Measurements from ENCODE around the gene RPL6.

Gene RPL6

DNA sequence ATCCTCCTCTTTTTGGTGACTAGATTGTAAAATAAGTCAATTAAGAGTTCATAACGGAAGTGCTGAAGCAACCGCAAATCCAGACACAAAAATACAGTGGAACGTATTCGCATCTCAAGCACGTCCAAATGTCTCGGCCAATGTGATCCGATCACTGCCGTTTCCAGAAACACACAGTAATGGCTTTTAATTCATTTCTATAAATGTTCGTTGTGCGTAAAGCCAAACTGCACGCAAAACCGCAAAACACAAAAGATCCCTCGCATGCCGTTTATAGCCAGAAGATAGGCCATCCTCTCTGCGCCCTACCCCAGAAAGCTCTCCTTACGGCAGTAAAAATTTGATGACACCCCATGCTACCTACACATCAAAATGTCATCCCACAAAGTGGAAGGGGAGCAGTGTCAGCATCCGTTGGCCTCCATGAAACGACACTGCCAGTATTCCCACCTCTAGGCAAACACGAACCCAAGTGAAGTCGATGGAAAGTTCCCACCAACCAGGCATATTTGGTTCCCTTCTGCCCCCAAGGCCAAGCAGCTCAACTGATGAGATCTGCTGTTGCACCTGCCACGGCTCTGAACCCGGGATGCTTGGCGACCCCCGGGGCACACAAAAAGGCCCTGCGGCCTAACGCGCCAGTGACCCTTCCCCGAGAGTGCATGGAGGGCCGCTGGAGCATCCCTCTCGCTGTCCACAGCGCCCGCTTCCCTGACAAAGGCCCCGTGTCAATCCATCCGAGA is 28.6 kb downstream of the RPL6 start:
- in situ Hi-C loops (cut with MboI; ENCODE audit: low sequenced_read_pairs) = no loop called here

- in situ Hi-C loops (cut with MboI; ENCODE audit: low sequenced_read_pairs) = no loop called here
These were observed 34.3 kb downstream of the RPL6 start for GRCh38 chr12:112375105-112375504.

- in situ Hi-C loops (cut with MboI; ENCODE audit: low sequenced_read_pairs) = no loop called here
These were observed 35.2 kb downstream of the RPL6 start for GRCh38 chr12:112374166-112374740.

- in situ Hi-C loops (cut with MboI; ENCODE audit: low sequenced_read_pairs) = no loop called here
These were observed 38.4 kb downstream of the RPL6 start for GRCh38 chr12:112370868-112371510.

DNA sequence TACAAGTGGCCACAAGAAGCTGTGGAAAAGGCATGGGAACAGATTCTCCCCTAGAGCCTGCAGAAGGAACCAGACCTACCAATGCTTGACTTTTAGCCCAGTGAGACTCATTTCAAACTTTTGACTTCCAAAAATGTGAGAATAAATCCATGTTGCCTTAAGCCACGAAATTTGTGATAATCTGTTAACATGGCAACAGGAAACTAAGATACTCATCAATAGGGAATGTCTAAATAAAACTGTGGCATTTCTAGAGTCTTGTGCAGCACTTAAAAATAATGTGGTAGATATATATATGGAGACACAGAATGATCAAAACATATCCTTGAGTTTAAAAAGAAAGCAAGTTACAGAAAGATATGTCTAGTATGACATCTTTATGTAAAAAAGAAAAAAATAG is 39.2 kb downstream of the RPL6 start:
- in situ Hi-C loops (cut with MboI; ENCODE audit: low sequenced_read_pairs) = no loop called here

DNA sequence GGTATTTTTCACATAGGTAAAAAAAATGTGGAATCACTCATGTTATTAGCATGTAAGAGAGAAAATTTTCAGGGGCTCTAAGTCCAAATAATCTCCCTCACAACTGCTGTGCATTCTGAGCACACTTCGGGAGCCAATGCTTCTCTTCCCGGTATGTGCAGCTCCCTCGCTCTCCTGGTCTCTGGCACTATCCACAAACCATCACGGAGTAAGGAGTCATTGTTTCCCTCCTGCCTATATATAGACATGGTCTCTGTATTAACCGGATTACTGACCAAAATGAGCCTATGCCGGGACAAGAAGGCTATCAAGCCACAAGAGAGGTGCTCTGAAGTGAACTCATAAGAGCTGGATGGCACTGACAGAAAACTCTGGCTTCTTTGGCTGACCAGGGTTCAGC is 40.5 kb downstream of the RPL6 start:
- in situ Hi-C loops (cut with MboI; ENCODE audit: low sequenced_read_pairs) = no loop called here

DNA sequence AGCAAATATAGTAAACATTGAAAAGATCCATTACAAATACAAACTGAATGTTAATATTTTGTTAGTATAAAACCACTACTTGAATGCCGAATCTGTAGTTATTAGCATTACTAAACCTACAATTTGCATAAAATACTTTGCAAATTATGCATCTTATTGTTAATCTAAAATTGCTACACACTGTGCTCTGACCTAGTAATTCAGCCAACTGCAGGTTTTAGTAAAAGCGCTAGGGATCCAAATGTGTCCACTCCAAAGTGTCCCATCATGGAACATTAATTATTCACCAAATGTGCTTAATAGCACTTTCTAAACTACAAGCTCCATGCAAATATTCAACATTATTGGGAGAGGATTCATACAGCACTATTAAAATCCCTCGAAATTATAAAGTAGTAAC is 41.4 kb downstream of the RPL6 start:
- in situ Hi-C loops (cut with MboI; ENCODE audit: low sequenced_read_pairs) = no loop called here

DNA sequence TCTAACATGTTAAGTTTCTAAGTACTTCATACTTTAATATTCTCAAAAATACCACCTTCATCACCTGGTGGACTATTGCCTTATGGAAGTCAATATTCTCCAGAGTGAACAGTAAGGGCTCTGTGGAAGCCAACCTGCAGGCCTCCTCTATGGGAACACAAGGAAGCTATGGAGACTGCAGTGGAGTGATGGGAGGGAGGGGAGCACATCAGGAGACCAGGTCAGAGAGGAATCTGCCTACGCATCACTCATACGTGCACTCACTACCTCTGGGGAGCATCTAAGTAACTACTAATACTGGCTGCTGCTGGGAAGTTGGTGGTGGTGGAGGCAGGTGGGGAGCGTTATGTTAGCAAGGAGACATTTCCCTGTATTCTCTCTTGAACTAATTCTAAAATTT is 47.1 kb downstream of the RPL6 start:
- in situ Hi-C loops (cut with MboI; ENCODE audit: low sequenced_read_pairs) = no loop called here

GRCh38 chr12:112361271-112361670 is 48.1 kb downstream of the RPL6 start:
- in situ Hi-C loops (cut with MboI; ENCODE audit: low sequenced_read_pairs) = no loop called here

DNA sequence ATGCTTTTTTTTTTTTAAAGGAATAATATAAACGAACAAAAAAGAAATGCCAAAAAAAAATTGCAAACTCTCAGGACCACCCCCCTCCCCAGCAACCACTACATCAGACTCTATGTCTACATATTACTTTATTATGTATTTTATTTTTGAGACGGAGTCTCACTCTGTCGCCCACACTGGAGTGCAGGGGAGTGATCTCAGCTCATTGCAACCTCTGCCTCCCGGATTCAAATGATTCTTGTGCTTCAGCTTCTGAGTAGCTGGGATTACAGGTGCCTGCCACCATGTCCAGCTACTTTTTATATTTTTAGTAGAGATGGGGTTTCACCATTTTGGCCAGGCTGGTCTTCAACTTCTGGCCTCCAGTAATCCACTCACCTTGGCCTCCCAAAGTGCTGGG is 50.1 kb downstream of the RPL6 start:
- in situ Hi-C loops (cut with MboI; ENCODE audit: low sequenced_read_pairs) = no loop called here

DNA sequence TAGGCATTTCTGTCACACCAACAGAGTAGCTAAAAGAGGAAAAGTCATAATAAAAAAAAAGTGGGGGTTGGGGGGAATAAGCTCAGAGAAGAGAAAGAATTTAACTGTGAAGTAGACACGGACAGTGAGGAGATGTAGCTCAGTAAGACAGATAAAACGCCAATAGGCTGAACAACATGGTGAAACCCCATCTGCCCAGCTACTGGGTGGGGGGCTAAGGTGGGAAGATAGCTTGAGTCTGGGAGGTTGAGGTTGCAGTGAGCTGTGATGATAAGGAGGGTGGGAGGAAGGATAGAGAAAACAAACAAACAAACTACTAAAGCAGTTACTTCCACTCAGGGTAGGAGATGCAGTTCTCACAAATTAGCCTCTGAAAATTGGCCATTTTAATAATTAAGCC is 52.2 kb downstream of the RPL6 start:
- in situ Hi-C loops (cut with MboI; ENCODE audit: low sequenced_read_pairs) = no loop called here
